GM12875 (cell line): ENCODE results near the gene BICC1.

Source experiments
- H3K4me3 ChIP-seq: one replicate; pipeline ENCODE4 v1.5.1; 2011; ENCODE audit warnings: low read depth, low read length, control low read depth
- TF ChIP-seq, protein P1 (sequence below): IDR thresholded peaks from 2 replicates; pipeline ENCODE4 v1.5.1; 2011; ENCODE audit warnings: low read depth, mild to moderate bottlenecking, control low read depth, inconsistent platforms, low read length, moderate library complexity, borderline replicate concordance; ENCODE audit not compliant: insufficient read depth

BICC1 gene

GRCh38 chr10:58725901-58726300 lies 213.2 kb downstream of the BICC1 start:
- no peak overlapping the region for H3K4me3 ChIP-seq

GRCh38 chr10:58727633-58728032 lies 215.0 kb downstream of the BICC1 start:
- TF ChIP-seq, protein P1, sequence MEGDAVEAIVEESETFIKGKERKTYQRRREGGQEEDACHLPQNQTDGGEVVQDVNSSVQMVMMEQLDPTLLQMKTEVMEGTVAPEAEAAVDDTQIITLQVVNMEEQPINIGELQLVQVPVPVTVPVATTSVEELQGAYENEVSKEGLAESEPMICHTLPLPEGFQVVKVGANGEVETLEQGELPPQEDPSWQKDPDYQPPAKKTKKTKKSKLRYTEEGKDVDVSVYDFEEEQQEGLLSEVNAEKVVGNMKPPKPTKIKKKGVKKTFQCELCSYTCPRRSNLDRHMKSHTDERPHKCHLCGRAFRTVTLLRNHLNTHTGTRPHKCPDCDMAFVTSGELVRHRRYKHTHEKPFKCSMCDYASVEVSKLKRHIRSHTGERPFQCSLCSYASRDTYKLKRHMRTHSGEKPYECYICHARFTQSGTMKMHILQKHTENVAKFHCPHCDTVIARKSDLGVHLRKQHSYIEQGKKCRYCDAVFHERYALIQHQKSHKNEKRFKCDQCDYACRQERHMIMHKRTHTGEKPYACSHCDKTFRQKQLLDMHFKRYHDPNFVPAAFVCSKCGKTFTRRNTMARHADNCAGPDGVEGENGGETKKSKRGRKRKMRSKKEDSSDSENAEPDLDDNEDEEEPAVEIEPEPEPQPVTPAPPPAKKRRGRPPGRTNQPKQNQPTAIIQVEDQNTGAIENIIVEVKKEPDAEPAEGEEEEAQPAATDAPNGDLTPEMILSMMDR = no peak
- H3K4me3 ChIP-seq = no peak overlapping the region

More at GRCh38 chr10:58725901-58726300, 213.2 kb downstream of the BICC1 start:
- TF ChIP-seq, protein P1 = no peak

DNA sequence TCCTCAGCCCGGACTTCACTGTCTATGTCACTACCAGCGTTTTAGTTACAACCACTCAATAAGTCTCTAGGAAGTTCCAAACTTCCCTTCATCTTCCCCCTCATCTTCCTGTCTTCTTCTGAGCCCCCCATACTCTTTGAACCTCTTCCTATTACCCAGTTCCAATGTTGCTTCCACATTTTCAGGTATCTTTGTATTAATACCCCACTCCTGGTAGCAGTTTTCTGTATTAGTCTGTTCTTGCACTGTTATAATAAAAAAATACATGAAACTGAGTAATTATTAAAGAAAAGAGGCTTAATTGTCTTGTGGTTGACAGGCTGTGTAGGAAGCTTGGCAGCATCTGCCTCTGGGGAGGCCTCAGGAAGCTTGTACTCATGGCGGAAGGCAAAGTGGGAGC lies 218.6 kb downstream of the BICC1 start:
- TF ChIP-seq, protein P1 = no peak
- no peak overlapping the region for H3K4me3 ChIP-seq

- TF ChIP-seq, protein P1 = no peak
These were observed 220.8 kb downstream of the BICC1 start for GRCh38 chr10:58733436-58733835.

GRCh38 chr10:58734116-58734515 lies 221.4 kb downstream of the BICC1 start:
- TF ChIP-seq, protein P1 = no peak

More at GRCh38 chr10:58733436-58733835, 220.8 kb downstream of the BICC1 start:
- no peak overlapping the region for H3K4me3 ChIP-seq

GRCh38 chr10:58734664-58735063 lies 222.0 kb downstream of the BICC1 start:
- TF ChIP-seq, protein P1 = no peak
- H3K4me3 ChIP-seq = no peak overlapping the region

More at GRCh38 chr10:58734116-58734515, 221.4 kb downstream of the BICC1 start:
- no peak overlapping the region for H3K4me3 ChIP-seq

DNA sequence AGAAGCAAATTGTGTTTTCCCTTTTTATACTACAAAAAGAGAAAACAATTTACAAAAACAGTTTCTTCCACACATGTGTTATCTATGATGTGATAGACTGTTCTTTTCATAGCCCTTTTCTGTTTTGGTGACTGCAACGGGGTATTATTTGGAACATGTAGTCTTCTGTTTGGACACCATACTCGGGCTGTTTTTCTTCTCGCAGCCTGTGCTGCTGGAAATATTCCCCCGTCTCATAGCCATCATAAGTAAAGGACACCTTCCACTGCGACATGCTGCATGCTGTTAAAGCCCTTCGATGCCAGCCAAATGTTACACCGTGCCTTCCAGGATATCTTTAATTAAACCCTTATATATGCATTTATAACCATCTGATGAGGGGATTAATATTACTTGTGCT lies 222.4 kb downstream of the BICC1 start:
- TF ChIP-seq, protein P1 = no peak
- H3K4me3 ChIP-seq = no peak overlapping the region
